ENCODE measurements around the gene CCDC200. TPM values are rescaled to one million over a fixed set of nuclear protein-coding genes. Genes with fewer than 3 reads are reported as not detected.

The CCDC200 gene
- total RNA-seq, 1 experiment from 2014 or later, result not detected

DNA sequence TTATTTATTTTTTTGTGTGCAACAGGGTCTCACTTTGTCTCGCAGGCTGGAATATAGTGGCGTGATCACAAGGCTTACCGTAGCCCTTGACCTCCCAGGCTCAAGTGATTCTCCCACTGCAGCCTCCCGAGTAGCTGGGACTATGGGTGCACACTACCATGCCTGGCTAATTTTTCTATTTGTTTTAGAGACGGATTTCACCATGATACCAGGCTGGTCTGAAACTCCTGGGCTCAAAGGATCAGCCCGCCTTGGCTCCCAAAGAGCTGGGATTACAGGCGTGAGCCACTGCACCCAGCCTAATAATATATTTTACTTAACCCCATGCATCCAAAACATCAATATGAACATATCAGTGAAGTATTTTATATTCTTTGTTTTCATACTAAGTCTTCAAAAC lies 2.0 kb downstream of the CCDC200 start:
- H3K27me3 ChIP-seq (ENCODE audit: insufficient read depth, low read length), result no peaks in the 10 kb centered on the region
- no peaks in the 10 kb centered on the region for H3K79me1 ChIP-seq (ENCODE audit: insufficient read depth, low read depth, low read length, poor library complexity, severe bottlenecking)
- no peak overlapping the region for H3K14ac ChIP-seq (ENCODE audit: insufficient read depth, low read length)
- H3K4me1 Mint-ChIP-seq, result no peaks in the 10 kb centered on the region
- H2AFZ ChIP-seq (ENCODE audit: low read length), result no peak overlapping the region
- H3K56ac ChIP-seq (ENCODE audit: insufficient read length, low read depth, low read length), result no peak overlapping the region
- H4K8ac ChIP-seq (replicated peaks; ENCODE audit: insufficient read length, low read depth, low read length), result no peak overlapping the region
- H4K20me1 ChIP-seq (ENCODE audit: control insufficient read depth, insufficient read depth, insufficient read length), result no peaks in the 10 kb centered on the region
- WGBS (ENCODE audit: extremely low coverage, insufficient read length, low lambda C conversion rate), result no CpG with 5 or more reads among the region's 7 CpGs
- H3K4ac ChIP-seq (ENCODE audit: low read depth, low read length), result no peak overlapping the region
- no peak overlapping the region for H3K27ac ChIP-seq (ENCODE audit: insufficient read length, low read depth, low read length)
- no peak overlapping the region for H2AK5ac ChIP-seq (ENCODE audit: insufficient read length, low read length)
- H4K5ac ChIP-seq (ENCODE audit: insufficient read length, low read depth, low read length), result no peak overlapping the region
- peak; percentile 10 for DNase-seq
- H3K9ac ChIP-seq (ENCODE audit: extremely low read depth, insufficient read length, low read length), result no peak overlapping the region
- H3K23me2 ChIP-seq (ENCODE audit: insufficient read length, low read depth, low read length, poor library complexity, severe bottlenecking), result no peaks in the 10 kb centered on the region
- no peaks in the 10 kb centered on the region for H3K4me1 ChIP-seq (ENCODE audit: insufficient read depth, low read length)
- H2BK5ac ChIP-seq (ENCODE audit: insufficient read length, low read length), result no peak overlapping the region
- no peaks in the 10 kb centered on the region for H3K36me3 Mint-ChIP-seq (ENCODE audit: insufficient read depth in 1 of 3, low read depth in 3 of 3)
- no peak overlapping the region for H3K23ac ChIP-seq (ENCODE audit: insufficient read length, low read depth, low read length)
- no peak overlapping the region for H4K91ac ChIP-seq (ENCODE audit: insufficient read length, low read depth, low read length)
- H3K4me3 Mint-ChIP-seq, result no peak overlapping the region
- no peaks in the 10 kb centered on the region for H3K27me3 Mint-ChIP-seq (ENCODE audit: low read depth)
- no peak overlapping the region for H2BK12ac ChIP-seq (ENCODE audit: insufficient read length, low read depth, low read length)
- TF ChIP-seq, protein P1, sequence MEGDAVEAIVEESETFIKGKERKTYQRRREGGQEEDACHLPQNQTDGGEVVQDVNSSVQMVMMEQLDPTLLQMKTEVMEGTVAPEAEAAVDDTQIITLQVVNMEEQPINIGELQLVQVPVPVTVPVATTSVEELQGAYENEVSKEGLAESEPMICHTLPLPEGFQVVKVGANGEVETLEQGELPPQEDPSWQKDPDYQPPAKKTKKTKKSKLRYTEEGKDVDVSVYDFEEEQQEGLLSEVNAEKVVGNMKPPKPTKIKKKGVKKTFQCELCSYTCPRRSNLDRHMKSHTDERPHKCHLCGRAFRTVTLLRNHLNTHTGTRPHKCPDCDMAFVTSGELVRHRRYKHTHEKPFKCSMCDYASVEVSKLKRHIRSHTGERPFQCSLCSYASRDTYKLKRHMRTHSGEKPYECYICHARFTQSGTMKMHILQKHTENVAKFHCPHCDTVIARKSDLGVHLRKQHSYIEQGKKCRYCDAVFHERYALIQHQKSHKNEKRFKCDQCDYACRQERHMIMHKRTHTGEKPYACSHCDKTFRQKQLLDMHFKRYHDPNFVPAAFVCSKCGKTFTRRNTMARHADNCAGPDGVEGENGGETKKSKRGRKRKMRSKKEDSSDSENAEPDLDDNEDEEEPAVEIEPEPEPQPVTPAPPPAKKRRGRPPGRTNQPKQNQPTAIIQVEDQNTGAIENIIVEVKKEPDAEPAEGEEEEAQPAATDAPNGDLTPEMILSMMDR (conservative IDR thresholded peaks at IDR 0.05), result no peak
- no peak overlapping the region for H2BK120ac ChIP-seq (ENCODE audit: low read depth, low read length, poor library complexity, severe bottlenecking)
- H3K4me2 ChIP-seq (ENCODE audit: insufficient read depth, insufficient read length, low read length), result no peak overlapping the region
- H3K18ac ChIP-seq (ENCODE audit: insufficient read length, low read depth, low read length), result no peak overlapping the region
- no peaks in the 10 kb centered on the region for H3K79me2 ChIP-seq (ENCODE audit: insufficient read depth, low read length)
- no peak overlapping the region for H2BK20ac ChIP-seq (ENCODE audit: low read depth, low read length, poor library complexity, severe bottlenecking)
- no peak overlapping the region for H3T11ph ChIP-seq (ENCODE audit: low read length)
- no peaks in the 10 kb centered on the region for H3K9me3 ChIP-seq (ENCODE audit: control insufficient read depth, low read depth, low read length)
- H3K27ac Mint-ChIP-seq, result no peak overlapping the region
- H2BK15ac ChIP-seq (ENCODE audit: low read depth, low read length), result no peak overlapping the region
- H3K9me3 Mint-ChIP-seq, result no peaks in the 10 kb centered on the region
